DOHH2 (cell line): Measurements from ENCODE around the gene ABCA5.

Experiments used
- H3F3A ChIP-seq: fragments of 200-600 bp; sonication (generic), shearing (Covaris generic); 2 replicates; pipeline ENCODE4 v1.6.0; 2016; ENCODE audit warnings: antibody characterized with exemption, mild to moderate bottlenecking; ENCODE audit not compliant: control insufficient read depth, insufficient read depth
- H3K27ac ChIP-seq: fragments of 200-600 bp; sonication (generic); 2 replicates; pipeline ENCODE4 v1.5.1; 2014; ENCODE audit warnings: low read depth, mild to moderate bottlenecking, low read length, moderate library complexity
- H3K27me3 ChIP-seq: fragments of 200-600 bp; sonication (generic); 2 replicates; pipeline ENCODE4 v1.6.1; 2014; ENCODE audit warnings: mild to moderate bottlenecking, low read length, mixed read lengths; ENCODE audit not compliant: control insufficient read depth
- H3K36me3 ChIP-seq: fragments of 200-600 bp; sonication (generic); 2 replicates; pipeline ENCODE4 v1.6.1; 2014; ENCODE audit warnings: mild to moderate bottlenecking, low read length, moderate library complexity, mixed read lengths; ENCODE audit not compliant: control insufficient read depth
- H3K4me1 ChIP-seq: fragments of 200-600 bp; sonication (generic); 2 replicates; pipeline ENCODE4 v1.6.1; 2014; ENCODE audit warnings: mild to moderate bottlenecking, low read length, mixed read lengths; ENCODE audit not compliant: control insufficient read depth
- H3K4me2 ChIP-seq: fragments of 200-600 bp; sonication (generic); 2 replicates; pipeline ENCODE4 v1.6.0; 2014; ENCODE audit warnings: mild to moderate bottlenecking, low read length, moderate library complexity
- H3K4me3 ChIP-seq: fragments of 200-600 bp; sonication (generic); 2 replicates; pipeline ENCODE4 v1.5.1; 2014; ENCODE audit warnings: mild to moderate bottlenecking, low read length, mixed read lengths
- H3K79me2 ChIP-seq: fragments of 200-600 bp; sonication (generic); 2 replicates; pipeline ENCODE4 v1.6.1; 2014; ENCODE audit warnings: mild to moderate bottlenecking, low read length, mixed read lengths; ENCODE audit not compliant: control insufficient read depth
- H3K9me2 ChIP-seq: fragments of 200-600 bp; sonication (generic); replicated peaks from 2 replicates; pipeline ENCODE4 v1.6.1; 2014; ENCODE audit warnings: mild to moderate bottlenecking, low read length, mixed read lengths; ENCODE audit not compliant: control insufficient read depth
- H3K9me3 ChIP-seq: fragments of 200-600 bp; sonication (generic); 2 replicates; pipeline ENCODE4 v1.6.1; 2014; ENCODE audit warnings: antibody characterized with exemption, low read length, mixed read lengths; ENCODE audit not compliant: control insufficient read depth, insufficient read depth
- H4K20me1 ChIP-seq: fragments of 200-600 bp; sonication (generic); 2 replicates; pipeline ENCODE4 v1.6.0; 2014; ENCODE audit warnings: low read depth, mild to moderate bottlenecking, antibody characterized with exemption, low read length, moderate library complexity; ENCODE audit not compliant: control insufficient read depth, insufficient read depth
- CTCF ChIP-seq: fragments of 200-600 bp; sonication (generic); IDR thresholded peaks from one replicate; pipeline ENCODE4 v1.5.1; 2014; ENCODE audit warnings: antibody characterized with exemption, mild to moderate bottlenecking, low read depth, low read length; ENCODE audit not compliant: poor library complexity, severe bottlenecking
- EZH2phosphoT487 ChIP-seq: fragments of 200-600 bp; sonication (generic); IDR thresholded peaks from 2 replicates; pipeline ENCODE4 v1.6.1; 2017; ENCODE audit warnings: borderline replicate concordance, mild to moderate bottlenecking, antibody characterized with exemption, low read length, moderate library complexity, mixed read lengths

The ABCA5 gene

DNA sequence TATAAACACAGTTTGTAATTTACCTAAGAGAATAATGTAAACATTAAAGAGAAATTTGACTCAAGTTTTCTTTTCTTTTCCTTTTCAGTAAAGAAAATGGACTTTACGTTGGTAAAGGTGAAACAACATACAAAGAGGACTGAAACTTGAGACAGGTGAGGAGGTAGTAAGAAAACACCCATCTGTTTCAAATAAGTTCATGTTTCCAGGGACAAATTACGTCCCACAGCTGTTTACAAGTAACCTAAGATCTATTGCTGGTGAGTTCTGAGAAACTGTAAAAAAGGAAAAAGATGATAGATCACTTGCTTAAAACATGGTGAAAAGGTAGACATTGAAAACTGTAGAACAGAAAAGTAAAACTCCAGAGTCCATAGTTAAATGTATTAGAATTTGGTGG, 4.8 kb upstream of the ABCA5 start:
- Histone ChIP-seq H3K27ac (no peak overlapping the region), H3K79me2 (no peaks in the 10 kb centered on the region), H3K4me1 (peaks cover 8% of the 10 kb centered on the region), H3K4me3 (no peak overlapping the region), H3K9me3 (no peaks in the 10 kb centered on the region; the same call in 1 of the 2 replicates), H3F3A (no peaks in the 10 kb centered on the region), H3K4me2 (no peak overlapping the region), H3K36me3 (no peaks in the 10 kb centered on the region), H4K20me1 (no peaks in the 10 kb centered on the region), H3K9me2 (no peaks in the 10 kb centered on the region), H3K27me3 (peaks cover 13% of the 10 kb centered on the region)
- TF ChIP-seq EZH2phosphoT487 (no peak), CTCF (no peak)

DNA sequence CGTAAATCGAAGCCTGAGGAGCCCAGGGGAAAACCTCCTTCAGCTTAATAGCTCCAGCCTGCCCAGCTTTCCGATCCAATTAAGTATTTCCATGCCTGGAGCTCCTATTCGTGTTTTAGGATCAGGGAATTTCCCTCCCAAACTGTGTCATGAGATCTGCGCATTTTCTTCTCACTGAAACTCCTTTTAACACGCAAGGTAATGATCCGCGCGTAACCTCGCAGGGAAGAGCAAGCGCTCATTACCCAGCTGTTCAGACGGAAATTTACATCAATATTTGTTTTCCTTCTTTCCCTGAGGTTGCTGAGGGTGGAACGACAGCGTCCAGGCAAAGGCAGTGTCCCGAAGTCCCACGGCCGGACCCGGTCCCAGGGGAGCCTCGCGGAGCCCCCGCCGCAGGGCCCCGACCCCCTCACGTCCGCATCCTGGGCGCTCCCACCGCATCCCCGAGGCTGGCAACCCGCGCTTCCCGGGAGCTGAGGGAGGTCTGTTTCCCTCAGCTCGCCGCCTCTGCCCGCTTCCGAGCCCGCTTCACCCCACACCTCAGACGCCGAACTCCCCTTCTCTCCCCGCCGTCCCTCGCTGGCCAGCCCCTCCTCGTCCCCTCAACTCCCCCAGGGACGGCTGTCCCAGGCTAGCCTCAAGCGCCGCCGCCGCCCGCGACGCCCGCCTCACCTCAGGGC, 415 bp downstream of the ABCA5 start:
- Histone ChIP-seq H3K4me1 (peaks cover 17% of the 10 kb centered on the region), H3K79me2 (no peaks in the 10 kb centered on the region), H3K9me3 (no peaks in the 10 kb centered on the region), H3K36me3 (no peaks in the 10 kb centered on the region), H3K4me3 (peak overlapping the region; percentile 80), H3K27me3 (peaks cover 21% of the 10 kb centered on the region), H4K20me1 (no peaks in the 10 kb centered on the region), H3F3A (no peaks in the 10 kb centered on the region), H3K9me2 (no peaks in the 10 kb centered on the region), H3K4me2 (peak overlapping the region; percentile 91), H3K27ac (no peak overlapping the region)
- TF ChIP-seq CTCF (no peak), EZH2phosphoT487 (peak; percentile 89; the same call in 1 of the 2 replicates)

GRCh38 chr17:69325518-69326376, 1.2 kb downstream of the ABCA5 start:
- H3K9me2 ChIP-seq, result no peaks in the 10 kb centered on the region
- no peaks in the 10 kb centered on the region for H3K36me3 ChIP-seq
- no peaks in the 10 kb centered on the region for H3K9me3 ChIP-seq
- H4K20me1 ChIP-seq, result no peaks in the 10 kb centered on the region
- TF ChIP-seq EZH2phosphoT487, result no peak
- no peak for TF ChIP-seq CTCF
- H3F3A ChIP-seq, result no peaks in the 10 kb centered on the region
- H3K4me1 ChIP-seq, result peaks cover 17% of the 10 kb centered on the region
- H3K79me2 ChIP-seq, result no peaks in the 10 kb centered on the region
- peak overlapping the region; percentile 91 for H3K4me2 ChIP-seq
- H3K4me3 ChIP-seq, result peak overlapping the region; percentile 80
- H3K27me3 ChIP-seq, result peaks cover 21% of the 10 kb centered on the region
- no peak overlapping the region for H3K27ac ChIP-seq
